ENCODE results near the gene ULK4.

ULK4 gene

GRCh38 chr3:41338276-41338675, 623.6 kb downstream of the ULK4 start:
- no peak for DNase-seq

GRCh38 chr3:41334426-41334825, 627.5 kb downstream of the ULK4 start:
- no peak for DNase-seq

GRCh38 chr3:41331041-41331440, 630.9 kb downstream of the ULK4 start:
- no peak for DNase-seq

GRCh38 chr3:41330465-41330864, 631.4 kb downstream of the ULK4 start:
- DNase-seq: peak; percentile 36

GRCh38 chr3:41329881-41330280, 632.0 kb downstream of the ULK4 start:
- no peak for DNase-seq

- DNase-seq: no peak
Observed at GRCh38 chr3:41328926-41329325, 633.0 kb downstream of the ULK4 start.

GRCh38 chr3:41327718-41328117, 634.2 kb downstream of the ULK4 start:
- no peak for DNase-seq

- no peak for DNase-seq
Observed at GRCh38 chr3:41324156-41324475, 637.8 kb downstream of the ULK4 start.

GRCh38 chr3:41323467-41324155, 638.3 kb downstream of the ULK4 start:
- DNase-seq: no peak

- no peak for DNase-seq
Observed at GRCh38 chr3:41321642-41321980, 640.3 kb downstream of the ULK4 start.

GRCh38 chr3:41320953-41321641, 640.8 kb downstream of the ULK4 start:
- no peak for DNase-seq

GRCh38 chr3:41318520-41318919, 643.4 kb downstream of the ULK4 start:
- DNase-seq: no peak

- no peak for DNase-seq
Observed at GRCh38 chr3:41317718-41318117, 644.2 kb downstream of the ULK4 start.

GRCh38 chr3:41317298-41317697, 644.6 kb downstream of the ULK4 start:
- no peak for DNase-seq

- DNase-seq: no peak
Observed at GRCh38 chr3:41315126-41315525, 646.8 kb downstream of the ULK4 start.

GRCh38 chr3:41308119-41308518, 653.8 kb downstream of the ULK4 start:
- DNase-seq: no peak

GRCh38 chr3:41307065-41307464, 654.8 kb downstream of the ULK4 start:
- no peak for DNase-seq

- DNase-seq: peak; percentile 32
Observed at GRCh38 chr3:41304593-41304992, 657.3 kb downstream of the ULK4 start.

- DNase-seq: no peak
Observed at GRCh38 chr3:41302295-41302694, 659.6 kb downstream of the ULK4 start.

- no peak for DNase-seq
Observed at GRCh38 chr3:41301548-41301947, 660.4 kb downstream of the ULK4 start.

GRCh38 chr3:41299036-41299435, 662.9 kb downstream of the ULK4 start:
- DNase-seq: no peak

- no peak for DNase-seq
Observed at GRCh38 chr3:41297750-41298149, 664.2 kb downstream of the ULK4 start.

GRCh38 chr3:41296556-41296955, 665.3 kb downstream of the ULK4 start:
- DNase-seq: no peak

- DNase-seq: no peak
Observed at GRCh38 chr3:41295740-41296139, 666.2 kb downstream of the ULK4 start.

GRCh38 chr3:41293169-41293681, 668.7 kb downstream of the ULK4 start:
- DNase-seq: no peak
